ENCODE results near the gene CREBRF.
"Not testable (repeated sequence)": the region's sequence is repeated elsewhere in the genome, so short reads cannot be mapped to it uniquely, and the experiment has no call there.

- TF ChIP-seq EZH2 (optimal IDR thresholded peaks at IDR 0.05; ENCODE audit: low read depth, low read length); CTCF (IDR thresholded peaks at IDR 0.05; ENCODE audit: low read length): not testable (repeated sequence)
These were observed 39.1 kb upstream of the CREBRF start for GRCh38 chr5:173017087-173017486.

All from MM.1S (cell line).